GM19238 (cell line): ENCODE data around the gene ATP6V1C2.
"Not testable (repeated sequence)": the region's sequence is repeated elsewhere in the genome, so short reads cannot be mapped to it uniquely, and the experiment has no call there.

Source experiments
- DNase-seq: peaks from one replicate; pipeline ENCODE4 v3.0.0; 2011; ENCODE audit warnings: low spot score; ENCODE audit not compliant: insufficient read length

The ATP6V1C2 gene

GRCh38 chr2:10785260-10785659, 63.8 kb downstream of the ATP6V1C2 start:
- no peak for DNase-seq

GRCh38 chr2:10786240-10786982, 65.0 kb downstream of the ATP6V1C2 start:
- no peak for DNase-seq

GRCh38 chr2:10787176-10787968, 65.9 kb downstream of the ATP6V1C2 start:
- DNase-seq = no peak

- no peak for DNase-seq
Measured at GRCh38 chr2:10788855-10789254, 67.4 kb downstream of the ATP6V1C2 start.

GRCh38 chr2:10790228-10790973, 69.0 kb downstream of the ATP6V1C2 start:
- DNase-seq = peak; percentile 66

- no peak for DNase-seq
Measured at GRCh38 chr2:10792001-10792634, 70.7 kb downstream of the ATP6V1C2 start.

GRCh38 chr2:10792660-10793400, 71.4 kb downstream of the ATP6V1C2 start:
- DNase-seq = no peak

GRCh38 chr2:10793816-10794215, 72.4 kb downstream of the ATP6V1C2 start:
- DNase-seq = no peak

GRCh38 chr2:10794876-10795275, 73.4 kb downstream of the ATP6V1C2 start:
- DNase-seq = no peak

- no peak for DNase-seq
Measured at GRCh38 chr2:10795508-10796046, 74.1 kb downstream of the ATP6V1C2 start.

- DNase-seq = no peak
Measured at GRCh38 chr2:10796703-10797102, 75.3 kb downstream of the ATP6V1C2 start.

- DNase-seq = no peak
Measured at GRCh38 chr2:10798783-10799182, 77.4 kb downstream of the ATP6V1C2 start.

GRCh38 chr2:10800163-10800562, 78.7 kb downstream of the ATP6V1C2 start:
- DNase-seq = no peak

GRCh38 chr2:10802657-10803056, 81.2 kb downstream of the ATP6V1C2 start:
- no peak for DNase-seq

GRCh38 chr2:10805990-10806389, 84.6 kb downstream of the ATP6V1C2 start:
- not testable (repeated sequence) for DNase-seq

GRCh38 chr2:10806543-10806942, 85.1 kb downstream of the ATP6V1C2 start:
- no peak for DNase-seq

GRCh38 chr2:10810202-10811161, 89.1 kb downstream of the ATP6V1C2 start:
- no peak for DNase-seq

GRCh38 chr2:10811517-10811916, 90.1 kb downstream of the ATP6V1C2 start:
- DNase-seq = no peak
